Skin epidermis (tissue), 12 donors: ENCODE measurements around the gene CDH23.

Experiments used
- H3K27ac ChIP-seq, 21 experiments: fragments of 200-600 bp; sonication (generic) in 11 of 21; one replicate each; pipeline ENCODE4 v1.5.0; 2020; ENCODE audit warnings: mild to moderate bottlenecking in 3 of 21, inconsistent platforms in 2 of 21, moderate library complexity in 2 of 21
- H3K4me3 ChIP-seq, 7 experiments: fragments of 200-600 bp; sonication (generic) in 2 of 7; one replicate each; pipeline ENCODE4 v1.5.0; 2020; ENCODE audit warnings: inconsistent platforms in 2 of 7, mild to moderate bottlenecking in 2 of 7, moderate library complexity in 1 of 7

The CDH23 gene

GRCh38 chr10:71542478-71542877, 145.8 kb downstream of the CDH23 start:
- Histone ChIP-seq H3K27ac (no peak overlapping the region), H3K4me3 (no peak overlapping the region)

- Histone ChIP-seq H3K4me3 (no peak overlapping the region), H3K27ac (no peak overlapping the region)
Measured at GRCh38 chr10:71543608-71544170, 147.0 kb downstream of the CDH23 start.

- Histone ChIP-seq H3K27ac (no peak overlapping the region), H3K4me3 (no peak overlapping the region)
Measured at GRCh38 chr10:71545001-71545400, 148.3 kb downstream of the CDH23 start.

GRCh38 chr10:71546220-71546619, 149.5 kb downstream of the CDH23 start:
- no peak overlapping the region for H3K4me3 ChIP-seq
- H3K27ac ChIP-seq = no peak overlapping the region

GRCh38 chr10:71547312-71547711, 150.6 kb downstream of the CDH23 start:
- no peak overlapping the region for H3K4me3 ChIP-seq
- H3K27ac ChIP-seq = no peak overlapping the region

GRCh38 chr10:71547876-71548846, 151.4 kb downstream of the CDH23 start:
- H3K4me3 ChIP-seq = no peak overlapping the region

GRCh38 chr10:71549766-71550533, 153.2 kb downstream of the CDH23 start:
- Histone ChIP-seq H3K27ac (no peak overlapping the region), H3K4me3 (no peak overlapping the region)

More at GRCh38 chr10:71547876-71548846, 151.4 kb downstream of the CDH23 start:
- H3K27ac ChIP-seq = no peak overlapping the region

GRCh38 chr10:71550628-71551027, 153.9 kb downstream of the CDH23 start:
- no peak overlapping the region for H3K27ac ChIP-seq
- H3K4me3 ChIP-seq = no peak overlapping the region

- no peak overlapping the region for H3K27ac ChIP-seq
Measured at GRCh38 chr10:71551970-71552369, 155.2 kb downstream of the CDH23 start.

GRCh38 chr10:71553432-71553831, 156.7 kb downstream of the CDH23 start:
- H3K27ac ChIP-seq = no peak overlapping the region
- no peak overlapping the region for H3K4me3 ChIP-seq

More at GRCh38 chr10:71551970-71552369, 155.2 kb downstream of the CDH23 start:
- no peak overlapping the region for H3K4me3 ChIP-seq

GRCh38 chr10:71554671-71555070, 158.0 kb downstream of the CDH23 start:
- Histone ChIP-seq H3K4me3 (no peak overlapping the region), H3K27ac (no peak overlapping the region)

- Histone ChIP-seq H3K4me3 (no peak overlapping the region), H3K27ac (no peak overlapping the region)
Measured at GRCh38 chr10:71555087-71555723, 158.5 kb downstream of the CDH23 start.

- Histone ChIP-seq H3K4me3 (no peak overlapping the region), H3K27ac (no peak overlapping the region)
Measured at GRCh38 chr10:71555724-71556119, 159.0 kb downstream of the CDH23 start.

GRCh38 chr10:71558991-71559390, 162.3 kb downstream of the CDH23 start:
- no peak overlapping the region for H3K4me3 ChIP-seq
- no peak overlapping the region for H3K27ac ChIP-seq

- Histone ChIP-seq H3K27ac (no peak overlapping the region), H3K4me3 (no peak overlapping the region)
Measured at GRCh38 chr10:71561003-71561574, 164.4 kb downstream of the CDH23 start.

GRCh38 chr10:71562181-71562580, 165.5 kb downstream of the CDH23 start:
- Histone ChIP-seq H3K27ac (no peak overlapping the region), H3K4me3 (no peak overlapping the region)

GRCh38 chr10:71562904-71563303, 166.2 kb downstream of the CDH23 start:
- Histone ChIP-seq H3K27ac (no peak overlapping the region), H3K4me3 (no peak overlapping the region)

GRCh38 chr10:71564194-71564820, 167.6 kb downstream of the CDH23 start:
- Histone ChIP-seq H3K27ac (no peak overlapping the region), H3K4me3 (no peak overlapping the region)
